ENCODE data around the gene GKN2. TPM values are rescaled to one million over a fixed set of nuclear protein-coding genes. Genes with fewer than 3 reads are reported as not detected.

GKN2 gene
- polyA plus RNA-seq, 1 donor from 2014 or later, result not detected

DNA sequence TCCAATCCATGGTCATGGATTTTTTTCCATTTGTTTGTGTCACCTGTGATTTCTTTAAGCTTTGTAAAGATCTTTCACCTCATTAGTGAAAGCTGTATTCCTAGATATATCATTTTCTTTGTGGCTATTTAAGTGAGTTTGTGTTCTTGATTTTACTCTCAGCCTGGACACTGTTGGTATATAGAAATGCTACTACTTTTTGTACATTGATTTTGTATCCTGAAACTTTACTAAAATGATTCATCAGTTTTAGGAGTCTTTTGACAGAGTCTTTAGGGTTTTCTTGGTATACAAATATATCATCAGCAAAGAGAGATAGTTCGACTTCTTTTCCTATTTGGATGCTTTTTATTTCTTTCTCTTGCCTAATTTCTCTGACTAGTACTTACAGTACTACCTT lies 12.3 kb downstream of the GKN2 start:
- no peak overlapping the region for H3K9ac ChIP-seq (ENCODE audit: low read length)
- no peaks in the 10 kb centered on the region for H3K9me3 ChIP-seq (ENCODE audit: low read length)
- no peak overlapping the region for H2AFZ ChIP-seq (ENCODE audit: low read depth, low read length)
- no peaks in the 10 kb centered on the region for H3K36me3 ChIP-seq (ENCODE audit: insufficient read depth, low read length)
- no peaks in the 10 kb centered on the region for H3F3A ChIP-seq (ENCODE audit: insufficient read depth, low read length, poor library complexity, severe bottlenecking)
- H3K27ac ChIP-seq (ENCODE audit: low read length), result no peak overlapping the region
- H3K27me3 ChIP-seq (ENCODE audit: insufficient read depth, low read depth, low read length), result no peaks in the 10 kb centered on the region
- no peak overlapping the region for H3K4me3 ChIP-seq (ENCODE audit: low read length)
- TF ChIP-seq RAD21 (conservative IDR thresholded peaks at IDR 0.05) (no peak), EZH2 (IDR thresholded peaks at IDR 0.05; ENCODE audit: borderline replicate concordance, insufficient read depth, low read length, poor library complexity, severe bottlenecking) (no peak)
- TF ChIP-seq, protein P1, sequence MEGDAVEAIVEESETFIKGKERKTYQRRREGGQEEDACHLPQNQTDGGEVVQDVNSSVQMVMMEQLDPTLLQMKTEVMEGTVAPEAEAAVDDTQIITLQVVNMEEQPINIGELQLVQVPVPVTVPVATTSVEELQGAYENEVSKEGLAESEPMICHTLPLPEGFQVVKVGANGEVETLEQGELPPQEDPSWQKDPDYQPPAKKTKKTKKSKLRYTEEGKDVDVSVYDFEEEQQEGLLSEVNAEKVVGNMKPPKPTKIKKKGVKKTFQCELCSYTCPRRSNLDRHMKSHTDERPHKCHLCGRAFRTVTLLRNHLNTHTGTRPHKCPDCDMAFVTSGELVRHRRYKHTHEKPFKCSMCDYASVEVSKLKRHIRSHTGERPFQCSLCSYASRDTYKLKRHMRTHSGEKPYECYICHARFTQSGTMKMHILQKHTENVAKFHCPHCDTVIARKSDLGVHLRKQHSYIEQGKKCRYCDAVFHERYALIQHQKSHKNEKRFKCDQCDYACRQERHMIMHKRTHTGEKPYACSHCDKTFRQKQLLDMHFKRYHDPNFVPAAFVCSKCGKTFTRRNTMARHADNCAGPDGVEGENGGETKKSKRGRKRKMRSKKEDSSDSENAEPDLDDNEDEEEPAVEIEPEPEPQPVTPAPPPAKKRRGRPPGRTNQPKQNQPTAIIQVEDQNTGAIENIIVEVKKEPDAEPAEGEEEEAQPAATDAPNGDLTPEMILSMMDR (IDR thresholded peaks at IDR 0.05; ENCODE audit: poor library complexity, severe bottlenecking), result no peak
- TF ChIP-seq, protein P2, sequence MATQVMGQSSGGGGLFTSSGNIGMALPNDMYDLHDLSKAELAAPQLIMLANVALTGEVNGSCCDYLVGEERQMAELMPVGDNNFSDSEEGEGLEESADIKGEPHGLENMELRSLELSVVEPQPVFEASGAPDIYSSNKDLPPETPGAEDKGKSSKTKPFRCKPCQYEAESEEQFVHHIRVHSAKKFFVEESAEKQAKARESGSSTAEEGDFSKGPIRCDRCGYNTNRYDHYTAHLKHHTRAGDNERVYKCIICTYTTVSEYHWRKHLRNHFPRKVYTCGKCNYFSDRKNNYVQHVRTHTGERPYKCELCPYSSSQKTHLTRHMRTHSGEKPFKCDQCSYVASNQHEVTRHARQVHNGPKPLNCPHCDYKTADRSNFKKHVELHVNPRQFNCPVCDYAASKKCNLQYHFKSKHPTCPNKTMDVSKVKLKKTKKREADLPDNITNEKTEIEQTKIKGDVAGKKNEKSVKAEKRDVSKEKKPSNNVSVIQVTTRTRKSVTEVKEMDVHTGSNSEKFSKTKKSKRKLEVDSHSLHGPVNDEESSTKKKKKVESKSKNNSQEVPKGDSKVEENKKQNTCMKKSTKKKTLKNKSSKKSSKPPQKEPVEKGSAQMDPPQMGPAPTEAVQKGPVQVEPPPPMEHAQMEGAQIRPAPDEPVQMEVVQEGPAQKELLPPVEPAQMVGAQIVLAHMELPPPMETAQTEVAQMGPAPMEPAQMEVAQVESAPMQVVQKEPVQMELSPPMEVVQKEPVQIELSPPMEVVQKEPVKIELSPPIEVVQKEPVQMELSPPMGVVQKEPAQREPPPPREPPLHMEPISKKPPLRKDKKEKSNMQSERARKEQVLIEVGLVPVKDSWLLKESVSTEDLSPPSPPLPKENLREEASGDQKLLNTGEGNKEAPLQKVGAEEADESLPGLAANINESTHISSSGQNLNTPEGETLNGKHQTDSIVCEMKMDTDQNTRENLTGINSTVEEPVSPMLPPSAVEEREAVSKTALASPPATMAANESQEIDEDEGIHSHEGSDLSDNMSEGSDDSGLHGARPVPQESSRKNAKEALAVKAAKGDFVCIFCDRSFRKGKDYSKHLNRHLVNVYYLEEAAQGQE (IDR thresholded peaks at IDR 0.05; ENCODE audit: borderline replicate concordance), result no peak
- H3K9me2 ChIP-seq (ENCODE audit: insufficient read depth, low read length), result no peaks in the 10 kb centered on the region
- no peaks in the 10 kb centered on the region for H4K20me1 ChIP-seq (ENCODE audit: insufficient read depth)
- H3K4me2 ChIP-seq (ENCODE audit: low read length), result no peak overlapping the region
- no peaks in the 10 kb centered on the region for H3K79me2 ChIP-seq (replicated peaks; ENCODE audit: insufficient read depth, low read length)

DNA sequence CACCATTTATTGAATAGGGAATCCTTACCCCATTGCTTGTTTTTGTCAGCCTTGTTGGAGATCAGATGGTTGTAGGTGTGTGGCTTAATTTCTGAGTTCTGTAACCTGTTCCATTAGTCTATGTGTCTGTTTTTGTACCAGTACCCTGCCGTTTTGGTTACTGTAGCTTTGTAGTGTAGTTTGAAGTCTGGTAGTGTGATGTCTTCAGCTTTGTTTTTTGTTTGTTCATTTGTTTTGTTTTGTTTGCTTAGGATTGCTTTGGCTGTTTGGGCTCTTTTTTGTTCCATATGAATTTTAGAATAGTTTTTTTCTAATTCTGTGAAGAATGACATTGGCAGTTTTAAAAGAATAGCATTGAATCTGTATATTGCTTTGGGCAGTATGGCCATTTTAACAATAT lies 12.7 kb downstream of the GKN2 start:
- no peaks in the 10 kb centered on the region for H3K9me2 ChIP-seq (ENCODE audit: insufficient read depth, low read length)
- TF ChIP-seq POLR2AphosphoS5 (IDR thresholded peaks at IDR 0.05) (no peak), RAD21 (conservative IDR thresholded peaks at IDR 0.05) (no peak), EZH2 (IDR thresholded peaks at IDR 0.05; ENCODE audit: borderline replicate concordance, insufficient read depth, low read length, poor library complexity, severe bottlenecking) (no peak), EP300 (conservative IDR thresholded peaks at IDR 0.05; ENCODE audit: poor library complexity, severe bottlenecking) (no peak), MXI1 (conservative IDR thresholded peaks at IDR 0.05; ENCODE audit: poor library complexity, severe bottlenecking) (no peak), TAF1 (IDR thresholded peaks at IDR 0.05; ENCODE audit: low read depth) (no peak), SMC3 (conservative IDR thresholded peaks at IDR 0.05; ENCODE audit: poor library complexity) (no peak)
- TF ChIP-seq, protein P1 (IDR thresholded peaks at IDR 0.05; ENCODE audit: poor library complexity, severe bottlenecking), result no peak
- TF ChIP-seq, protein P2 (IDR thresholded peaks at IDR 0.05; ENCODE audit: borderline replicate concordance), result no peak

More for the DNA sequence above, 12.7 kb downstream of the GKN2 start:
- no peaks in the 10 kb centered on the region for H3K36me3 ChIP-seq (ENCODE audit: insufficient read depth, low read length)
- H3K9me3 ChIP-seq (ENCODE audit: low read length), result no peaks in the 10 kb centered on the region
- no peaks in the 10 kb centered on the region for H3K79me2 ChIP-seq (replicated peaks; ENCODE audit: insufficient read depth, low read length)
- H3K4me3 ChIP-seq (ENCODE audit: low read length), result no peak overlapping the region
- H3F3A ChIP-seq (ENCODE audit: insufficient read depth, low read length, poor library complexity, severe bottlenecking), result no peaks in the 10 kb centered on the region
- H3K9ac ChIP-seq (ENCODE audit: low read length), result no peak overlapping the region
- no peaks in the 10 kb centered on the region for H3K27me3 ChIP-seq (ENCODE audit: insufficient read depth, low read depth, low read length)
- H2AFZ ChIP-seq (ENCODE audit: low read depth, low read length), result no peak overlapping the region
- H3K27ac ChIP-seq (ENCODE audit: low read length), result no peak overlapping the region
- H4K20me1 ChIP-seq (ENCODE audit: insufficient read depth), result no peaks in the 10 kb centered on the region
- no peak overlapping the region for H3K4me2 ChIP-seq (ENCODE audit: low read length)

Data from neural cell (in vitro differentiated cells).